Naive B cell (primary cell): ENCODE results near the gene SNAP29. TPM values are rescaled to one million over a fixed set of nuclear protein-coding genes. Genes with fewer than 3 reads are reported as not detected.
"Not testable (repeated sequence)": the region's sequence is repeated elsewhere in the genome, so short reads cannot be mapped to it uniquely, and the experiment has no call there.

Experiments
- ATAC-seq, 2 donors: fragments of 150-1000 bp; cut with Tn5 transposase; 2 replicates each; pipeline ENCODE4 v1.10.0; 2021; ENCODE audit warnings: low read depth in 2 of 2, mild to moderate bottlenecking in 2 of 2, moderate library complexity in 2 of 2
- DNase-seq: peaks from one replicate; pipeline ENCODE4 v3.0.0; 2022
- H3K27ac Mint-ChIP-seq, 6 donors: one replicate each; pipeline ENCODE4 v1.8.0; 2020 to 2022; ENCODE audit warnings: mild to moderate bottlenecking in 6 of 6, mixed read lengths in 6 of 6, moderate library complexity in 5 of 6, inconsistent platforms in 2 of 6
- H3K27me3 Mint-ChIP-seq, 3 donors: one replicate each; pipeline ENCODE4 v1.8.0; 2021 to 2022; ENCODE audit warnings: mixed read lengths in 3 of 3, mild to moderate bottlenecking in 1 of 3
- H3K36me3 Mint-ChIP-seq, 2 donors: one replicate each; pipeline ENCODE4 v1.8.0; 2020 to 2022; ENCODE audit warnings: mixed read lengths in 2 of 2, inconsistent platforms in 1 of 2, mild to moderate bottlenecking in 1 of 2
- H3K4me1 Mint-ChIP-seq, 3 donors: one replicate each; pipeline ENCODE4 v1.8.0; 2020 to 2022; ENCODE audit warnings: mixed read lengths in 3 of 3, inconsistent platforms in 1 of 3, mild to moderate bottlenecking in 1 of 3, moderate library complexity in 1 of 3
- H3K4me3 Mint-ChIP-seq, 8 donors: one replicate each; pipeline ENCODE4 v1.8.0; 2020 to 2022; ENCODE audit warnings: mild to moderate bottlenecking in 8 of 8, mixed read lengths in 8 of 8, moderate library complexity in 8 of 8, inconsistent platforms in 2 of 8
- H3K9me3 Mint-ChIP-seq, 7 donors: one replicate each; pipeline ENCODE4 v1.8.0; 2020 to 2022; ENCODE audit warnings: mixed read lengths in 7 of 7, mild to moderate bottlenecking in 5 of 7, inconsistent platforms in 2 of 7, moderate library complexity in 1 of 7
- polyA plus RNA-seq, 6 donors: library from polyadenylated mRNA; unstranded; fragments of 300-500 nt; fragmentation: Illumina TruSeq; gene quantifications; one replicate each; pipeline ENCODE4 v1.2.3, GENCODE V29; 2021; ENCODE audit warnings: low read depth in 6 of 6

SNAP29 gene
- 10 to 100 TPM; 15.1 to 24.1 (median 17.1) TPM for polyA plus RNA-seq

GRCh38 chr22:20858615-20859416, at the start of gene SNAP29, which contains the start of gene PI4KA:
SNAP29 (plus strand) TSS chr22:20859007; CDS start chr22:20859111, 104 bp downstream.
PI4KA (minus strand) TSS chr22:20858811; CDS start chr22:20858725, 86 bp downstream.
- Mint-ChIP-seq H3K4me1 (peaks cover 38 to 74% (median 55%) of the 10 kb centered on the region in 3 donors), H3K4me3 (peak within 1 kb of the TSS; percentile 87 to 94 (median 92)), H3K36me3 (peaks cover 0 to 3% of the 10 kb centered on the region in 2 donors), H3K27me3 (no peaks in the 10 kb centered on the region), H3K27ac (peak within 1 kb of the TSS; percentile 77 to 96 (median 92)), H3K9me3 (no peaks in the 10 kb centered on the region)
- ATAC-seq (peak; percentile 91 to 92), DNase-seq (peak; percentile 98)

GRCh38 chr22:20809538-20810185, 49.1 kb upstream of the SNAP29 start:
- peaks cover 20 to 42% of the 10 kb centered on the region in 2 donors for H3K36me3 Mint-ChIP-seq

GRCh38 chr22:20810645-20811044, 48.2 kb upstream of the SNAP29 start:
- H3K36me3 Mint-ChIP-seq: peaks cover 24 to 46% of the 10 kb centered on the region in 2 donors
- no peaks in the 10 kb centered on the region for H3K27me3 Mint-ChIP-seq
- DNase-seq: no peak
- H3K9me3 Mint-ChIP-seq: no peaks in the 10 kb centered on the region
- no peak overlapping the region for H3K4me3 Mint-ChIP-seq
- H3K4me1 Mint-ChIP-seq: peaks cover 11 to 15% (median 15%) of the 10 kb centered on the region in 3 donors
- peak overlapping the region in 1 of 6 donors; percentile 64 for H3K27ac Mint-ChIP-seq
- no peak for ATAC-seq

More at GRCh38 chr22:20809538-20810185, 49.1 kb upstream of the SNAP29 start:
- Mint-ChIP-seq H3K27ac (peak overlapping the region in 3 of 6 donors; percentile 41 to 86 (median 74)), H3K9me3 (no peaks in the 10 kb centered on the region), H3K4me1 (peaks cover 11 to 15% (median 12%) of the 10 kb centered on the region in 3 donors), H3K27me3 (no peaks in the 10 kb centered on the region), H3K4me3 (no peak overlapping the region)
- no peak for ATAC-seq
- no peak for DNase-seq

GRCh38 chr22:20811171-20811570, 47.6 kb upstream of the SNAP29 start:
- Mint-ChIP-seq H3K27ac (peak overlapping the region in 3 of 6 donors; percentile 32 to 64 (median 53)), H3K4me3 (no peak overlapping the region), H3K27me3 (no peaks in the 10 kb centered on the region), H3K36me3 (peaks cover 27 to 43% of the 10 kb centered on the region in 2 donors), H3K9me3 (no peaks in the 10 kb centered on the region), H3K4me1 (peaks cover 11 to 15% (median 15%) of the 10 kb centered on the region in 3 donors)
- DNase-seq (no peak), ATAC-seq (no peak)

GRCh38 chr22:20811971-20812660, 46.7 kb upstream of the SNAP29 start:
- peaks cover 27 to 39% of the 10 kb centered on the region in 2 donors for H3K36me3 Mint-ChIP-seq

GRCh38 chr22:20813056-20813455, 45.8 kb upstream of the SNAP29 start:
- Mint-ChIP-seq H3K4me1 (peaks cover 11 to 15% (median 15%) of the 10 kb centered on the region in 3 donors), H3K27ac (no peak overlapping the region), H3K4me3 (no peak overlapping the region), H3K36me3 (peaks cover 27 to 36% of the 10 kb centered on the region in 2 donors), H3K27me3 (no peaks in the 10 kb centered on the region), H3K9me3 (no peaks in the 10 kb centered on the region)
- no peak for DNase-seq
- no peak for ATAC-seq

More at GRCh38 chr22:20811971-20812660, 46.7 kb upstream of the SNAP29 start:
- peaks cover 11 to 15% (median 15%) of the 10 kb centered on the region in 3 donors for H3K4me1 Mint-ChIP-seq
- ATAC-seq (no peak), DNase-seq (no peak)
- no peak overlapping the region for H3K4me3 Mint-ChIP-seq
- no peaks in the 10 kb centered on the region for H3K27me3 Mint-ChIP-seq
- peak overlapping the region in 1 of 6 donors; percentile 30 for H3K27ac Mint-ChIP-seq
- H3K9me3 Mint-ChIP-seq: no peaks in the 10 kb centered on the region

GRCh38 chr22:20814221-20814808, 44.5 kb upstream of the SNAP29 start:
- no peak overlapping the region for H3K4me3 Mint-ChIP-seq
- H3K27ac Mint-ChIP-seq: peak overlapping the region in 1 of 6 donors; percentile 64
- H3K4me1 Mint-ChIP-seq: peaks cover 3 to 10% (median 7%) of the 10 kb centered on the region in 3 donors
- ATAC-seq: no peak
- no peaks in the 10 kb centered on the region for H3K27me3 Mint-ChIP-seq
- H3K36me3 Mint-ChIP-seq: peaks cover 19 to 36% of the 10 kb centered on the region in 2 donors
- H3K9me3 Mint-ChIP-seq: no peaks in the 10 kb centered on the region
- DNase-seq: no peak

GRCh38 chr22:20815477-20816050, 43.2 kb upstream of the SNAP29 start:
- no peaks in the 10 kb centered on the region for H3K27me3 Mint-ChIP-seq
- no peak for ATAC-seq
- H3K36me3 Mint-ChIP-seq: peaks cover 17 to 30% of the 10 kb centered on the region in 2 donors
- H3K4me1 Mint-ChIP-seq: peaks cover 0 to 7% (median 0%) of the 10 kb centered on the region in 3 donors
- H3K9me3 Mint-ChIP-seq: no peaks in the 10 kb centered on the region
- no peak for DNase-seq
- H3K27ac Mint-ChIP-seq: peak overlapping the region in 2 of 6 donors; percentile 53 to 55
- H3K4me3 Mint-ChIP-seq: peak overlapping the region in 1 of 8 donors; percentile 44

GRCh38 chr22:20816559-20816958, 42.2 kb upstream of the SNAP29 start:
- ATAC-seq: no peak
- no peaks in the 10 kb centered on the region for H3K9me3 Mint-ChIP-seq
- DNase-seq: no peak
- H3K36me3 Mint-ChIP-seq: peaks cover 8 to 20% of the 10 kb centered on the region in 2 donors
- no peak overlapping the region for H3K4me3 Mint-ChIP-seq
- no peaks in the 10 kb centered on the region for H3K27me3 Mint-ChIP-seq
- peak overlapping the region in 2 of 6 donors; percentile 48 to 66 for H3K27ac Mint-ChIP-seq
- H3K4me1 Mint-ChIP-seq: peaks cover 0 to 3% (median 0%) of the 10 kb centered on the region in 3 donors

GRCh38 chr22:20818471-20818870, 40.3 kb upstream of the SNAP29 start:
- no peak for ATAC-seq
- Mint-ChIP-seq H3K27me3 (no peaks in the 10 kb centered on the region), H3K4me3 (no peak overlapping the region), H3K9me3 (no peaks in the 10 kb centered on the region), H3K27ac (no peak overlapping the region), H3K36me3 (peaks cover 8 to 16% of the 10 kb centered on the region in 2 donors), H3K4me1 (peaks cover 0 to 3% (median 0%) of the 10 kb centered on the region in 3 donors)
- no peak for DNase-seq

GRCh38 chr22:20819471-20819870, 39.3 kb upstream of the SNAP29 start:
- no peak overlapping the region for H3K4me3 Mint-ChIP-seq
- no peak for DNase-seq
- H3K27me3 Mint-ChIP-seq: no peaks in the 10 kb centered on the region
- peaks cover 0 to 3% (median 0%) of the 10 kb centered on the region in 3 donors for H3K4me1 Mint-ChIP-seq
- H3K27ac Mint-ChIP-seq: no peak overlapping the region
- ATAC-seq: no peak
- peaks cover 8 to 16% of the 10 kb centered on the region in 2 donors for H3K36me3 Mint-ChIP-seq
- H3K9me3 Mint-ChIP-seq: no peaks in the 10 kb centered on the region

- H3K27ac Mint-ChIP-seq, ATAC-seq, H3K4me1 Mint-ChIP-seq, H3K4me3 Mint-ChIP-seq, H3K9me3 Mint-ChIP-seq, H3K27me3 Mint-ChIP-seq, DNase-seq: not testable (repeated sequence)
- H3K36me3 Mint-ChIP-seq: peaks cover 0 to 12% of the 10 kb centered on the region in 2 donors
Measured at GRCh38 chr22:20821717-20822239, 37.0 kb upstream of the SNAP29 start.
